IPS-20b (cell line): ENCODE data around the gene ETV6.

ENCODE experiments used
- H3K27ac ChIP-seq: one replicate; pipeline ENCODE4 v1.5.1; 2013; ENCODE audit warnings: low read length
- H3K27me3 ChIP-seq: 2 replicates; pipeline ENCODE4 v1.6.1; 2013; ENCODE audit warnings: mild to moderate bottlenecking, low read length, inconsistent platforms; ENCODE audit not compliant: insufficient read depth
- H3K36me3 ChIP-seq: 2 replicates; pipeline ENCODE4 v1.6.1; 2013; ENCODE audit warnings: low read depth, mild to moderate bottlenecking, inconsistent platforms, low read length, moderate library complexity; ENCODE audit not compliant: insufficient read depth
- H3K4me1 ChIP-seq: 2 replicates; pipeline ENCODE4 v1.6.1; 2013; ENCODE audit warnings: mild to moderate bottlenecking, control low read depth, inconsistent platforms, low read length, moderate library complexity; ENCODE audit not compliant: insufficient read depth
- H3K4me3 ChIP-seq: 2 replicates; pipeline ENCODE4 v1.5.1; 2013; ENCODE audit warnings: mild to moderate bottlenecking, low read length, inconsistent platforms
- H3K9ac ChIP-seq: 2 replicates; pipeline ENCODE4 v1.6.1; 2013; ENCODE audit warnings: low read depth, mild to moderate bottlenecking, inconsistent platforms, low read length, moderate library complexity
- H3K9me3 ChIP-seq: 2 replicates; pipeline ENCODE4 v1.6.1; 2013; ENCODE audit warnings: mild to moderate bottlenecking, low read depth, low read length, inconsistent platforms; ENCODE audit not compliant: insufficient read depth

The ETV6 gene

DNA sequence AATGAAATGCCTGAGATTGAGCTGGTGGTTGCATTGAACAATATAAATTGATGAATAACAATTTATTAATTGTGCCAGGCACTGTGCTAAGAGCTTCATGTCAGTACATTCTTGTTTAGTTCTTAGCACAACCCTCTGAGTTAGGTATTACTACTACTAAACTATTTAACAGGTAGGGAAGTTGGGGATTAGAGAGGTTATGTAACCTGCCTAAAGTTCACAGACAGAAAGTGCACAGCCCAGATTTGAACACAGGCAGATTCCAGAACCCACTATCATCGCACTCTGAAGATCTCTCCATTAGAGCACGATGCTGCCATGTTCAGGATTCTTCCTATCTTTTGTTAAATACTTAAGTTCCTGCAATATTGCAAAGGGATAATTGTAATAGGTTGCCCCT lies 49.3 kb downstream of the ETV6 start:
- Histone ChIP-seq H3K9me3 (no peaks in the 10 kb centered on the region), H3K27ac (no peak overlapping the region), H3K4me3 (no peak overlapping the region), H3K27me3 (no peaks in the 10 kb centered on the region), H3K4me1 (peaks cover 8% of the 10 kb centered on the region), H3K9ac (no peak overlapping the region), H3K36me3 (no peaks in the 10 kb centered on the region)

DNA sequence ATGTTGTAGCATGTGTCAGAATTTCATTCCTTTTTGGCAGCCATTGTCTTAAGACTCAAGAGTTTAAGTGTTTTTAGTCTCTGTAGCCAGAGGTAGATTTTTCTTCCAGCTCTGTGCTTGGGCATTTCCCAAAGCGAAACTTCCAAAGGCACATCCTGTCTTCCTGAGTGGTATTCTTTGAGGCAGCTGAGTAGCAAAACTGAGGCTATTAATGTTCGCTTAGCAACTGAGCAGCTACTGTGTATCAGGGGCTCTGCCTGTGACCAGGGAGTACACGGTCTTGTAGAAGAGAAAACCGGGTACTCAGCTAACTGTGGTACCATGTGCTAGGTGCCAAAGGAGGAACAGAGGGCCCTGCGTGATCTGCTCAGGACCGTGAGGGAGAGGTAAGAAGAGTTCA lies 52.0 kb downstream of the ETV6 start:
- H3K9me3 ChIP-seq: no peaks in the 10 kb centered on the region
- H3K36me3 ChIP-seq: no peaks in the 10 kb centered on the region
- no peak overlapping the region for H3K9ac ChIP-seq
- peaks cover 20% of the 10 kb centered on the region for H3K4me1 ChIP-seq
- no peak overlapping the region for H3K27ac ChIP-seq
- no peaks in the 10 kb centered on the region for H3K27me3 ChIP-seq
- H3K4me3 ChIP-seq: no peak overlapping the region

DNA sequence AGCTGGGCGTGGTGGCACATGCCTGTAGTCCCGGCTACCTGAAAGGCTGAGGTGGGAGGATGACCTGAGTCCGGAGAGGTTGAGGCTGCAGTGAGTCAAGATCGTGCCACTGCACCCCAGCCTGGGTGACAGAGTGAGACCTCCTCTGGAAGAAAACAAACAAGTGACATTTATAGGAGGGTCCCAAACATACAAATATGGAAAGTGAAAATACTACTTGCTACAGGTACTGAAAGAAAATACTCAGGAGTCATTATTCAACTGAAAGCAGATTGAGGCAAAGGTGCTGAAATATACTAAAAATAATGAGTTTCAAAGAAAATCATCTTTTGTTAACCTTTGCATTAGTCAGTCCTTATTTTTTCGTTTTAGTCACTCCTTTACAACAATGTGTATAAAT lies 53.5 kb downstream of the ETV6 start:
- Histone ChIP-seq H3K4me3 (no peak overlapping the region), H3K9me3 (no peaks in the 10 kb centered on the region), H3K27me3 (no peaks in the 10 kb centered on the region), H3K4me1 (peaks cover 28% of the 10 kb centered on the region), H3K36me3 (no peaks in the 10 kb centered on the region), H3K27ac (no peak overlapping the region), H3K9ac (no peak overlapping the region)

DNA sequence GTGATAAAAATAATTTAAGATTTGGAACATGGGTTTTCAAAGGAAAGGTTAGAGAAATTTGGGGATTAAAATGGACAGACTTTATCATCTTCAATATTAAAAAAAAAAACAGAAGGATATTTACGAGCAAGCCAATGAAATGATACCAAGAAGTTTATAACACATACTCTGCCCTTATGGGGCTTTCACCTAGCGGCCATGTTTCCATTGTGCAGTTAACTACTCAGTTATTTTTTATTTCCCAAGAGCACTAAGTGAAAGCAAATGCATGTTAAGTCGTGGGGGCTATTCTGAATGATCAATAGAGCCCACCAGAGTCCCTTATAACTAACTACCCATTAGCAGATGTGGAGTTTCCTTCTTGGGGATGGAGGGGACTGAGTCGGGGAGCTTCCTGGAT lies 53.9 kb downstream of the ETV6 start:
- Histone ChIP-seq H3K9me3 (no peaks in the 10 kb centered on the region), H3K27me3 (no peaks in the 10 kb centered on the region), H3K36me3 (no peaks in the 10 kb centered on the region), H3K27ac (no peak overlapping the region), H3K4me1 (peaks cover 28% of the 10 kb centered on the region), H3K4me3 (no peak overlapping the region), H3K9ac (no peak overlapping the region)

DNA sequence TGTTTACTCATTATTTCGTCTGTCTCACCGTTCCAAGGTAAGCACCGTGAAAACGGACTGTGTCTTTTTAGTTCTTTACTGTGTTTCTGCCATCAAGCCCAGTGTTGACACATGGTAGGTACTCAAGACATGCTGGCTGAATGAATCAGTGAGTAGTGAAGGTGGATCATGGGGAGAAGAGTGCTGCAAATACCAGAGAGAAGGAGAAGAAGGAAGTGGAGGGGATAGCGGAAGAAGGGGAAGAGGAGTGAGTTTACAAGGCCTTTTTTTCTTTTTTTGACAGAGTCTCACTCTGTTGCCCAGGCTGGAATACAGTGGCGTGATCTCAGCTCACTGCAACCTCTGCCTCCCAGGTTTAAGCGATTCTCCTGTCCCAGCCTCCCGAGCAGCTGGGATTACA lies 54.6 kb downstream of the ETV6 start:
- H3K27me3 ChIP-seq: no peaks in the 10 kb centered on the region
- no peaks in the 10 kb centered on the region for H3K36me3 ChIP-seq
- no peak overlapping the region for H3K9ac ChIP-seq
- H3K4me3 ChIP-seq: no peak overlapping the region
- no peaks in the 10 kb centered on the region for H3K9me3 ChIP-seq
- no peak overlapping the region for H3K27ac ChIP-seq
- peaks cover 28% of the 10 kb centered on the region for H3K4me1 ChIP-seq

DNA sequence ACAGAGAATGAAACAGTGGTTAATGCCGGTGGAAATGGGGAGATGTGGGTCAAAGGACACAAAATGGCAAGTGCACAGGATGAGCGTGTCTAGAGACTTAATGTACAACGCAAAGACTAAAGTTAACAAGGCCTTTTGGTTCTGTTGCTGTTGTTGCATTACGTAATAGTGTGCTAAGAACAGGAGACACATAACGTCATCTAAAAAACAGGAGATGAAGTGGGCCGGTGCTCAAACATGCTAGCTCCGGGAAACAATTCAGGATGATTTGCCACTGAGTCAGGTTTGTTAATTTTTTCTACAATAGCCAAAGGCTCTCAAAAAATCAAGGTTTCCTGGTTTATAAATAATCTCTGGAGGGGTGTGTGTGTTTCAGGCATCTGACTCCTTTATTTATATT lies 55.5 kb downstream of the ETV6 start:
- Histone ChIP-seq H3K27ac (no peak overlapping the region), H3K27me3 (no peaks in the 10 kb centered on the region), H3K4me3 (no peak overlapping the region), H3K9me3 (no peaks in the 10 kb centered on the region), H3K36me3 (no peaks in the 10 kb centered on the region), H3K9ac (no peak overlapping the region), H3K4me1 (peaks cover 28% of the 10 kb centered on the region)

DNA sequence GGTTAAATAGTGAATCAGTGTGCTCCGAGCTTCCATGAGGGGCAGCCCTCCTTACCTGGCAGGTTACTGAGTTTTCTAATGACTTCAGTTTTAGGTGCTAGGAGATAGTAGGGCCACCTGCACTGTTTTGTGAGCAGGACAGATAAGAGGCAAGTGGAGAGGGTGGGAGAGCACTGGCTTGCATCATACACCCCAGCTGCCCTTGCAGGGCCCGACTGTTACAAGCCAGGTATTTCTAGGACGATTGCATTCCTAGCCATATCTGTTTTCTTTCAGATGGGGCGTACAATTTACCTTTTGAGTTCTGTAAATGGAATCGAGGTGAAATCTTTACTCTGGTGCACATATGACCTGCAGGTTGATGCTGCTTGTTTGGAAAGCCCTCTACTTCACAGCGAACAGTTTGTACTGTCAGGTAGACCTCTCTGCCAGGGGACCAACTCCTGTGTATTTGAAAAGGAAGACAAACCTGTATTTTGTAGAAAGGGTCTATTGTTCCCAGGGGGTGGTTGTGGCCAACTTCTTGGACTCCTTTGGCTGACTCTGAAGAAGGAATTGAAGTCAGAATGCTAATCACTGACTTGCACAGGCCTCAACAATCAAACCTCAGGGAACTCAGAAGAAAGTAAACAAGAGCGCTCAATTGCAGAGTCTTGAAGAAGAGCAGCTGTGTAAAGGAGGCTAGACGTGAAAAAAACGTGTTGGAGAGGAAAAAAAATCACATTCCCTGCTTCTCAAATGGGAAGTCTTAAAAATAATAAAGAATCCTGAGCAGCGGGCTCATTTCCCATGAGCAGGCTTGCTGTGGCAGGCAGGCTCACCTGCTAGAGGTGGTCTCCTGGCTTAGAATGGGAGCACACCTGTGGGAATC lies 57.3 kb downstream of the ETV6 start:
- Histone ChIP-seq H3K27ac (no peak overlapping the region), H3K36me3 (no peaks in the 10 kb centered on the region), H3K9ac (peak overlapping the region; percentile 35; the same call in 1 of the 2 replicates), H3K9me3 (no peaks in the 10 kb centered on the region), H3K4me1 (peaks cover 21% of the 10 kb centered on the region; the same call in 1 of the 2 replicates), H3K4me3 (no peak overlapping the region), H3K27me3 (no peaks in the 10 kb centered on the region)

DNA sequence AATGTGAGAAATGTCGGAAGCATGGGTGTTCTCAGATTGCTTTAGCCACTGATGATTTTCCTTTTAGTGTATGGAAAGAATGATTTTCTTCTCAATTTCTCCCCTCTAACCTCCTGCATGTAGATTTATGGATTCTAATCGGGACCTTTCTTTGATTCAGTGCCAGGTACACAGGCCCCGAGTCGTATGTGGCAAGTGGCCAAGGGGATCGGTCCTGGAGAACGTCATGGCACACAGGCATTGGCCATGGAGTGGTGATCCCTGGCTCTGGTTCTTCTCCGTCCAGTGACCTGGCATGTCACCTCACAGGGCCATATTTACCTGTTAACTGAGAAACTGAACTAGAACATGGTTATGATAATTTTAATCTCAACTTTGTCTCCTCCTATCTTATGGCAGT lies 58.1 kb downstream of the ETV6 start:
- H3K4me3 ChIP-seq: no peak overlapping the region
- H3K36me3 ChIP-seq: no peaks in the 10 kb centered on the region
- no peaks in the 10 kb centered on the region for H3K27me3 ChIP-seq
- peaks cover 21% of the 10 kb centered on the region; the same call in 1 of the 2 replicates for H3K4me1 ChIP-seq
- no peak overlapping the region for H3K27ac ChIP-seq
- no peak overlapping the region for H3K9ac ChIP-seq
- H3K9me3 ChIP-seq: no peaks in the 10 kb centered on the region

DNA sequence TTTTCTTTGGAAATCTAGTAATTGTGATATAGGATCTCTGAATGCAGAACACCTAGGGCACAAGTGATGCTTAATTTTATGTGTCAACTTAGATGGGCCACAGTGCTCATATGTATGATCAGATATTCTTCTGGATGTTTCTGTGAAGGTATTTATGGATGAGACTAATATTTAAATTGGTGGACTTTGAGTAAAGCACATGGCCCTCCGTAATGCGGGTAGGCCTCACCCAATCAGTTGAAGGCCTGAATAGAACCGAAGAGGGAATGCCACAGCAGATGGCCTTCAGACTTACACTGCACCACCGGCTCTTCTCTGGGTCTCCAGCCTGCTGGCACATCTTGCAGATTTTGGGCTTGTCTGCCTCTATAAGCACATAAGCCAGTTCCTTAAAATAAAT lies 60.0 kb downstream of the ETV6 start:
- Histone ChIP-seq H3K4me1 (peaks cover 21% of the 10 kb centered on the region; the same call in 1 of the 2 replicates), H3K9ac (no peak overlapping the region), H3K27ac (no peak overlapping the region), H3K4me3 (no peak overlapping the region), H3K27me3 (no peaks in the 10 kb centered on the region), H3K9me3 (no peaks in the 10 kb centered on the region), H3K36me3 (no peaks in the 10 kb centered on the region)

DNA sequence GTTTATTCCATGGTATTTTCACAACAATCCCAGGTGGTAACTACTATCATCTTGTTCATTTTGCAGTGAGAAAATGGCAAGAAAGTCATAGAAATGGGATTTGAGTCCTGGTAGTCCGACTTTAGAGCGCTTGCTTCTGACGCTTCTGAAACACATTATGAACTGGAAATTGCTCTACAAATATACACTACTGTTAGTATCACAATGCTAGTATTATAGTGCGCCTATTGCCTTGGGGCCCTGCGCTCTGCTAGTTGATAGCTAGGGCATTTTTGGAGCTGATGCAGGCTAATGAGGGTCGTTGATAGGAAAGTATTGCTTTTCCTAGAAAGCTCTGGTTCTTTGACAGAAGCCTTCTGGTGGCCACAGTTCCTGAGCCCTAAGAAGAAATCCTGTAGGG lies 61.0 kb downstream of the ETV6 start:
- Histone ChIP-seq H3K27me3 (no peaks in the 10 kb centered on the region), H3K9ac (no peak overlapping the region), H3K27ac (no peak overlapping the region), H3K36me3 (no peaks in the 10 kb centered on the region), H3K4me1 (peaks cover 15% of the 10 kb centered on the region; the same call in 1 of the 2 replicates), H3K4me3 (no peak overlapping the region), H3K9me3 (no peaks in the 10 kb centered on the region)

DNA sequence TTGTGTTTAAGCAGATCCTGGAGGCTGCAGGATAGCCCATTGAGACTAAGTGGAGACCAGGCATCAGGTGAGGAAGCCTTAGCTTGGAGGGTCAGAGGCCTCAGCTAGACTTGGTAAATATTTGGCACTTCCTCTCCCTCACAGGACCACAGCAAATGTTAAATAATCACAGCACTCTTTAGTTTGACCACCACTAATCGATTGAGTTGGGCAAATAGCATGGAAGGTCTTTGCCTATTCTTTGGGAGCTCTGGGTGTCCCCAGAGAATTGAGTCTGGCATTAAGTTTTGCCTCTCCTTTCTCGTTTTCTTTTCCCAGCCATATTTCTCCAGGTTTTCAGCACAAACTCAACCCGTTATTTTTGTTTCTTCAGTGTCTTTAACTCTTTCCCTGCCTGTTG lies 61.4 kb downstream of the ETV6 start:
- Histone ChIP-seq H3K36me3 (no peaks in the 10 kb centered on the region), H3K27ac (no peak overlapping the region), H3K9me3 (no peaks in the 10 kb centered on the region), H3K4me1 (peaks cover 14% of the 10 kb centered on the region; the same call in 1 of the 2 replicates), H3K4me3 (no peak overlapping the region), H3K27me3 (no peaks in the 10 kb centered on the region), H3K9ac (no peak overlapping the region)

DNA sequence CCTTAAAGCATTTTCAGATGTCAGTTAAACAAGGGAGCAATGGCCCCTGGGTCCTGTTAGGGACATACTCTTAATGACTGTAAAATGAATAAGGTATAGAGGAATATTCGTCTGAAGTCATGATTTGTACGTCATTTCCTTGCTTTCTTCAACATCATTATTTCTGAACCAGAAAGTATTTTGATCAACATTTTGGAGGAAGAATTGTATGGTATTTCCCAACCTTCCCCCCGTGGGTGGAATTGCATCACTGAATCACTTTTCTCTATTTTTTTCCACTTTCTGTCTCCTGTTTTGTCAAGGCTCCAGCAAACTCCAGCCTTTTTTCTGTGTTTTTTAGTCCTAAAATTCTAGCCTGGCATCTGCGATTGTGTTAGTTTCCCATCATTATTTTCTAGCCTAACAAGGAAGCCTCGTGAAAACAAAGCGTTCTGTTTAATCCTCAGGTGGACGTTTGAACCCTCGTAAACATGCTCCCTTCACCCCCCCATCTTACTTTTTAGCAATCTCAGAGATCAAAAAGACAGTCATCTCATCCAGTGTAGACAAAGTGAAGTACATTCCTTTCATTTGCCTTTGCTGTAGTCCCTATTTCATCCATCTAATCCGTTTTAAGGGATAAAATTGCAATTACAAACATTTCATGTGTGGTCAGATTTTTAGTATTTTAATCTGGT lies 62.3 kb downstream of the ETV6 start:
- Histone ChIP-seq H3K4me1 (peaks cover 5% of the 10 kb centered on the region; the same call in 1 of the 2 replicates), H3K27ac (no peak overlapping the region), H3K9me3 (no peaks in the 10 kb centered on the region), H3K9ac (no peak overlapping the region), H3K36me3 (no peaks in the 10 kb centered on the region), H3K4me3 (no peak overlapping the region), H3K27me3 (no peaks in the 10 kb centered on the region)
